ENCODE measurements around the gene RENBP.

GRCh38 chrX:153958605-153959004, 14.2 kb upstream of the RENBP start:
- no peak for TF ChIP-seq POLR2A (IDR thresholded peaks at IDR 0.05; ENCODE audit: low read depth, low read length)
- no peak for TF ChIP-seq TAF1 (IDR thresholded peaks at IDR 0.05; ENCODE audit: borderline replicate concordance, low read depth, low read length)
- TF ChIP-seq POLR2AphosphoS5 (IDR thresholded peaks at IDR 0.05; ENCODE audit: low read depth, low read length), result no peak

All from GM12892 (cell line).